GM04503 (cell line): ENCODE data around the gene CENPB.

Experiments
- DNase-seq: peaks from one replicate; pipeline ENCODE4 v3.0.0-alpha.2; 2012; ENCODE audit warnings: low read depth

Gene CENPB

GRCh38 chr20:3748073-3748472 lies 38.5 kb downstream of the CENPB start:
- no peak for DNase-seq

GRCh38 chr20:3747471-3747870 lies 39.1 kb downstream of the CENPB start:
- no peak for DNase-seq

- no peak for DNase-seq
Measured at GRCh38 chr20:3745686-3746173, 40.8 kb downstream of the CENPB start.

- DNase-seq, result no peak
Measured at GRCh38 chr20:3744806-3745685, 41.5 kb downstream of the CENPB start.

GRCh38 chr20:3744037-3744436 lies 42.5 kb downstream of the CENPB start:
- DNase-seq, result no peak

GRCh38 chr20:3743251-3743650 lies 43.3 kb downstream of the CENPB start:
- no peak for DNase-seq

GRCh38 chr20:3741836-3742458 lies 44.6 kb downstream of the CENPB start:
- DNase-seq, result no peak

- no peak for DNase-seq
Measured at GRCh38 chr20:3740615-3741301, 45.8 kb downstream of the CENPB start.

GRCh38 chr20:3739926-3740451 lies 46.6 kb downstream of the CENPB start:
- DNase-seq, result no peak

- DNase-seq, result no peak
Measured at GRCh38 chr20:3739054-3739925, 47.2 kb downstream of the CENPB start.

- DNase-seq, result no peak
Measured at GRCh38 chr20:3738111-3739053, 48.2 kb downstream of the CENPB start.

- DNase-seq, result no peak
Measured at GRCh38 chr20:3735768-3736167, 50.8 kb downstream of the CENPB start.

- DNase-seq, result no peak
Measured at GRCh38 chr20:3734111-3734843, 52.3 kb downstream of the CENPB start.
